Neural cell (in vitro differentiated cells): ENCODE results near the gene CDKN2AIPNL. TPM values are rescaled to one million over a fixed set of nuclear protein-coding genes. Genes with fewer than 3 reads are reported as not detected.

Experiments used
- polyA plus RNA-seq: library from polyadenylated mRNA; depleted of rRNA; stranded (reverse); fragments of >200 nt; gene quantifications from 2 replicates; pipeline ENCODE4 v1.2.3, GENCODE V29; 2014

Gene CDKN2AIPNL
- polyA plus RNA-seq, 1 donor from 2014 or later = 78.4 TPM

Other genes with a start within 250 kb of the CDKN2AIPNL start
- gene SKP1, start 234.9 kb downstream of the CDKN2AIPNL start, polyA plus RNA-seq = 1,249 and 1,492 TPM in 2 replicates
- gene PPP2CA, start 185.8 kb downstream of the CDKN2AIPNL start, polyA plus RNA-seq = 232 and 251 TPM in 2 replicates
- 16.7 and 18.1 TPM in 2 replicates for gene CDKL3, start 44.7 kb downstream of the CDKN2AIPNL start, polyA plus RNA-seq
- 94.5 and 128 TPM in 2 replicates for gene UBE2B, start 40.3 kb downstream of the CDKN2AIPNL start, polyA plus RNA-seq
- 0.84 and 1.9 TPM in 2 replicates for gene JADE2, start 113.8 kb upstream of the CDKN2AIPNL start, polyA plus RNA-seq
- 31.3 and 37.5 TPM in 2 replicates for gene SAR1B, start 220.9 kb upstream of the CDKN2AIPNL start, polyA plus RNA-seq
- 23.5 and 24.7 TPM in 2 replicates for gene SEC24A, start 236.9 kb upstream of the CDKN2AIPNL start, polyA plus RNA-seq